GM21515 (cell line): ENCODE data around the gene HOXC9.
"Not testable (repeated sequence)": the region's sequence is repeated elsewhere in the genome, so short reads cannot be mapped to it uniquely, and the experiment has no call there.

Experiments
- ATAC-seq: cut with Tn5 transposase; IDR thresholded peaks from one replicate; pipeline ENCODE4 v1.9.1; 2021; ENCODE audit not compliant: unreplicated experiment

The HOXC9 gene

GRCh38 chr12:54037360-54038283 is 37.7 kb downstream of the HOXC9 start:
- no peak for ATAC-seq

- ATAC-seq, result no peak
Measured at GRCh38 chr12:54038284-54038870, 38.4 kb downstream of the HOXC9 start.

GRCh38 chr12:54038871-54039414 is 39.0 kb downstream of the HOXC9 start:
- no peak for ATAC-seq

GRCh38 chr12:54039417-54040147 is 39.6 kb downstream of the HOXC9 start:
- no peak for ATAC-seq

GRCh38 chr12:54040148-54040494 is 40.2 kb downstream of the HOXC9 start:
- ATAC-seq, result no peak

GRCh38 chr12:54040648-54041047 is 40.7 kb downstream of the HOXC9 start:
- no peak for ATAC-seq

GRCh38 chr12:54041097-54041690 is 41.2 kb downstream of the HOXC9 start:
- no peak for ATAC-seq

- not testable (repeated sequence) for ATAC-seq
Measured at GRCh38 chr12:54042033-54042432, 42.1 kb downstream of the HOXC9 start.

GRCh38 chr12:54042970-54043853 is 43.3 kb downstream of the HOXC9 start:
- no peak for ATAC-seq

GRCh38 chr12:54044425-54045103 is 44.6 kb downstream of the HOXC9 start:
- no peak for ATAC-seq

- no peak for ATAC-seq
Measured at GRCh38 chr12:54045401-54045800, 45.4 kb downstream of the HOXC9 start.

GRCh38 chr12:54045868-54046521 is 46.0 kb downstream of the HOXC9 start:
- ATAC-seq, result no peak

GRCh38 chr12:54046809-54047159 is 46.8 kb downstream of the HOXC9 start:
- no peak for ATAC-seq

GRCh38 chr12:54047160-54047963 is 47.4 kb downstream of the HOXC9 start:
- ATAC-seq, result no peak

GRCh38 chr12:54047964-54048303 is 48.0 kb downstream of the HOXC9 start:
- ATAC-seq, result no peak

- no peak for ATAC-seq
Measured at GRCh38 chr12:54048406-54049093, 48.6 kb downstream of the HOXC9 start.

GRCh38 chr12:54049108-54049507 is 49.1 kb downstream of the HOXC9 start:
- ATAC-seq, result no peak

- ATAC-seq, result no peak
Measured at GRCh38 chr12:54050482-54050810, 50.5 kb downstream of the HOXC9 start.
